ENCODE data around the gene HDDC3. TPM values are rescaled to one million over a fixed set of nuclear protein-coding genes. Genes with fewer than 3 reads are reported as not detected.

The HDDC3 gene
- total RNA-seq, 4 donors from 2014 or later, result 12.0 to 21.1 (median 19.4) TPM

DNA sequence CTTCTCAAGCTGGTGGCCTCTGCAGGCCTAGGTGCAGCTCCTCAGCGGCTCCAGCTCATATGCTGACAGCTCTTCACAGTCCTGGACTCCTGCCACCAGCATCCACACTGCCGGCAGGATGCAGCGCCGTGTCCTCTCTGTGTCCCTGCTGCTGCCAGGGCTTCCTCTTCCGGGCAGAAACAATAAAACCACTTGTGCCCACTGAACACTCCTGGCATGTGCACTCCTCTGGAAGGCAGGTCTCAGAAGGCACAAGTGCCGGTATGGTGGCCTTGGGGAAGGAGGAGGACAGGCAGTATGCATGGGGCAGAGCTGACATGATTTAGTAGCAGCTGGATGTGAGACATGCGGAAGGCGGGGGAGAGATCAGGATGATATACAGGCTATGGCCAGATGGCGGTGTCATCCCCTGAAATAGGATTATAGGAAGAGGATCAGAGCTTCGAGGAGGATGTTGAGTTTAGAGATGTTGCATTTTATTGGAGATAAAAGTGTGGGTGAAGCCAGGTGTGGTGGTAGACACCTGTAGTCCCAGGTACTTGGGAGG is 36.7 kb downstream of the HDDC3 start:
- no peak for DNase-seq (ENCODE audit: low spot score in 2 of 2)
- no peak overlapping the region for H3K4me3 ChIP-seq (ENCODE audit: low read depth, poor library complexity, severe bottlenecking)
- WGBS, 2 donors, result 60 to 75% methylated on average over 9 to 10 of the region's 10 CpGs
- intact Hi-C loops (cut with DNase I; ENCODE audit: low total_unique reads), result no loop called here
- TF ChIP-seq POLR2A (IDR thresholded peaks at IDR 0.05), result no peak
- TF ChIP-seq, protein P1, sequence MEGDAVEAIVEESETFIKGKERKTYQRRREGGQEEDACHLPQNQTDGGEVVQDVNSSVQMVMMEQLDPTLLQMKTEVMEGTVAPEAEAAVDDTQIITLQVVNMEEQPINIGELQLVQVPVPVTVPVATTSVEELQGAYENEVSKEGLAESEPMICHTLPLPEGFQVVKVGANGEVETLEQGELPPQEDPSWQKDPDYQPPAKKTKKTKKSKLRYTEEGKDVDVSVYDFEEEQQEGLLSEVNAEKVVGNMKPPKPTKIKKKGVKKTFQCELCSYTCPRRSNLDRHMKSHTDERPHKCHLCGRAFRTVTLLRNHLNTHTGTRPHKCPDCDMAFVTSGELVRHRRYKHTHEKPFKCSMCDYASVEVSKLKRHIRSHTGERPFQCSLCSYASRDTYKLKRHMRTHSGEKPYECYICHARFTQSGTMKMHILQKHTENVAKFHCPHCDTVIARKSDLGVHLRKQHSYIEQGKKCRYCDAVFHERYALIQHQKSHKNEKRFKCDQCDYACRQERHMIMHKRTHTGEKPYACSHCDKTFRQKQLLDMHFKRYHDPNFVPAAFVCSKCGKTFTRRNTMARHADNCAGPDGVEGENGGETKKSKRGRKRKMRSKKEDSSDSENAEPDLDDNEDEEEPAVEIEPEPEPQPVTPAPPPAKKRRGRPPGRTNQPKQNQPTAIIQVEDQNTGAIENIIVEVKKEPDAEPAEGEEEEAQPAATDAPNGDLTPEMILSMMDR (IDR thresholded peaks at IDR 0.05), result no peak

DNA sequence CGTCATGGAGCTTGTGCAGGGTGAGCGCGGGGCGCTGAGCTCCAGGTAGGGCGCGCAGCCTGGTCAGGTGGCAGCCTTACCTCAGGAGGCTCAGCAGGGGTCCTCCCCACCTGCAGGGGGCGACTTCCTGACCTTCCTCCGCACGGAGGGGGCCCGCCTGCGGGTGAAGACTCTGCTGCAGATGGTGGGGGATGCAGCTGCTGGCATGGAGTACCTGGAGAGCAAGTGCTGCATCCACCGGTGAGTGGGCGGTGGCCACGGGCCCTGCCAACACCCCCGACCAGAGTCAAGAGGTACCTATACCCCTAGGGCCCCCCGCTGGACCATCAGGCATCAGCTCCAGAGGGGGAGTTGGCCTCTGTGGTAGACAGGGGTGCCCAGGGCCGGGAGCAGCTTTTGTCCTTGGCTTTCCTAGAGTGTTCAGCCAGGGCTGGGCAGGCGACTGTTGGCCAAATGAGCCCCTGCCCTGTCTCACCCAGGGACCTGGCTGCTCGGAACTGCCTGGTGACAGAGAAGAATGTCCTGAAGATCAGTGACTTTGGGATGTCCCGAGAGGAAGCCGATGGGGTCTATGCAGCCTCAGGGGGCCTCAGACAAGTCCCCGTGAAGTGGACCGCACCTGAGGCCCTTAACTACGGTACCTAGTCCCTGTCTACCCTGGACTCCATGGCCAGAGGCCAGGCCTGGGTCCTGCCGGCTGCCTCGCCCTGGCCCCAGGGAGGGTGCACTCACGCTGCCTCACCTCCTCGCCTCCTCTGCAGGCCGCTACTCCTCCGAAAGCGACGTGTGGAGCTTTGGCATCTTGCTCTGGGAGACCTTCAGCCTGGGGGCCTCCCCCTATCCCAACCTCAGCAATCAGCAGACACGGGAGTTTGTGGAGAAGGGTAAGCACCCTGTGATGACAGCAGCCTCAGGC is 38.9 kb downstream of the HDDC3 start:
- intact Hi-C loops (cut with DNase I; ENCODE audit: low total_unique reads), result no loop called here
- H3K4me3 ChIP-seq (ENCODE audit: low read depth, poor library complexity, severe bottlenecking), result no peak overlapping the region
- WGBS, 2 donors, result 95 to 96% methylated on average over 23 to 25 of the region's 33 CpGs
- TF ChIP-seq POLR2A (IDR thresholded peaks at IDR 0.05), result no peak
- TF ChIP-seq, protein P1 (IDR thresholded peaks at IDR 0.05), result no peak
- no peak for DNase-seq (ENCODE audit: low spot score in 2 of 2)

DNA sequence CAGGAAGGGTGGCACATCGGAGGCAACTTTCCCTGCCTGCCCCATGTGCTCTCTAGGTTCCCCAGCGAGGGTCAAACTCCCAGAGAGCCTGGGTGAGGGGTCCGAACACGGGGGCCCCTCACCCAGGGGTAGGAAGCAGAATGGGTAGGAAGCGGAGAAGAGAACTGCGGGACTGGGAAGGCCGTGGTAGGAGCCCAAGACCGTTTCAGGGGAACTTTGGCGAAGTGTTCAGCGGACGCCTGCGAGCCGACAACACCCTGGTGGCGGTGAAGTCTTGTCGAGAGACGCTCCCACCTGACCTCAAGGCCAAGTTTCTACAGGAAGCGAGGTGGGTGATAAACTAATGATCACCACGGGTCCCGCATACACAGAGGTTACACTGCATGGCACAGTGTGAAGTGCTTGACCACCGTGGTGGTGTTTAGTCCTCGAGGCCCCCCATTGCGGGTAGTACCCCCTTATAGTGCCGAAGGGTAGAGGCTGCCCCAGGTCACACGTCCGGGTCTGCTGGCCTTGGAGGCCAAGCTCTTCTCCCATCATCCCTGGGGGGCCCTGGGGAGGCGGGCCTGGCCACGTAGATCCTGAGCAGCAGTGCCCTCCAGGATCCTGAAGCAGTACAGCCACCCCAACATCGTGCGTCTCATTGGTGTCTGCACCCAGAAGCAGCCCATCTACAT is 39.7 kb downstream of the HDDC3 start:
- no peak for TF ChIP-seq POLR2A (IDR thresholded peaks at IDR 0.05)
- TF ChIP-seq, protein P1 (IDR thresholded peaks at IDR 0.05), result no peak
- 95 to 96% methylated on average over 27 to 29 of the region's 29 CpGs for WGBS, 2 donors
- intact Hi-C loops (cut with DNase I; ENCODE audit: low total_unique reads), result no loop called here
- DNase-seq (ENCODE audit: low spot score in 2 of 2), result no peak
- no peak overlapping the region for H3K4me3 ChIP-seq (ENCODE audit: low read depth, poor library complexity, severe bottlenecking)

DNA sequence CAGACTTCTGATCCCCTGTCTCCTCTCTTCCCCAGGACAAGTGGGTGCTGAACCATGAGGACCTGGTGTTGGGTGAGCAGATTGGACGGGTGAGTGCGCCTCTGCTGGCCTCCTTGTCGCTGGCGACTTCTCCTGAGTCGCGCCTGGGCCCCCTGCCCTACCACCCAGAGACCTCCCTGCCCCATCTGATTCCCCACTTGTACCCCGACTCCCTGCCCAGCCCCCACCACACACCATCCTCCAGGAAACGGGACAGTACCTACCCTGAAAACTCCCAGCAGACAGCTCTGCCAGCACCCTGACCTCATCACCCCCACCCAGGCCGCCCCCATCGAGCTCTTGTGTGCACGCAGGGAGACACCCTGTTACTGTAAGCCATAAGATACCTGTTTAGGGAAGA is 40.3 kb downstream of the HDDC3 start:
- no peak overlapping the region for H3K4me3 ChIP-seq (ENCODE audit: low read depth, poor library complexity, severe bottlenecking)
- intact Hi-C loops (cut with DNase I; ENCODE audit: low total_unique reads), result no loop called here
- TF ChIP-seq, protein P1 (IDR thresholded peaks at IDR 0.05), result no peak
- TF ChIP-seq POLR2A (IDR thresholded peaks at IDR 0.05), result no peak
- WGBS, 2 donors, result 94 to 96% methylated on average over 11 of the region's 11 CpGs
- no peak for DNase-seq (ENCODE audit: low spot score in 2 of 2)

DNA sequence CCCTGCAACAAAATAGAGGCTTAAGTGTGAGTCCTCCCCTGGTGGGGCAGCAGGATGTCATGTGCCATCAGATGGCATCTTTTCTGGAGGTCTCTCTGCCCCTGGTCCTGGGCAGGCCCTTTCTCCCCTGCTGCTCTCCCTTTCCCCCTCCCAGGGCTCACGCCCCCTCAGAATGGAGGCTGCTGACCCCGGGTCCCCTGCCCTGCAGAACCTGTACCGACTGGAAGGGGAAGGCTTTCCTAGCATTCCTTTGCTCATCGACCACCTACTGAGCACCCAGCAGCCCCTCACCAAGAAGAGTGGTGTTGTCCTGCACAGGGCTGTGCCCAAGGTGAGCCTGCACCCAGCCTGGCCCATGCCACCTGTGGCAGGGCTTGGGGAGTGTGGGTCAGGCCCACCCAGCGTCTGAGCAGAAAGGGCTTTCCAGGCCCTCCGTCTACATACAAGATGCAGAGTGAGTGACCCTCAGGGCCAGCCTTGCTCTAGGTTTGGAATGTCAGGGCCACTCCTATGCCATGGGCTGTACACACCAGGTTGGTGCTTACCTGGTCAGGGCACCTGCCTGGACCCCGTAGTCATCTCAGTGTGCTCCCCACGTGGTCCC is 40.9 kb downstream of the HDDC3 start:
- WGBS, 2 donors, result 87 to 92% methylated on average over 8 of the region's 8 CpGs

More for the DNA sequence above, 40.9 kb downstream of the HDDC3 start:
- DNase-seq (ENCODE audit: low spot score in 2 of 2), result no peak
- intact Hi-C loops (cut with DNase I; ENCODE audit: low total_unique reads), result no loop called here
- TF ChIP-seq, protein P1 (IDR thresholded peaks at IDR 0.05), result no peak
- TF ChIP-seq POLR2A (IDR thresholded peaks at IDR 0.05), result no peak
- no peak overlapping the region for H3K4me3 ChIP-seq (ENCODE audit: low read depth, poor library complexity, severe bottlenecking)

All from lower leg skin (tissue), 4 donors.